ENCODE measurements around the gene IGFBP4.

The IGFBP4 gene

GRCh38 chr17:40472733-40473452, 29.6 kb downstream of the IGFBP4 start:
- no peak for TF ChIP-seq CTCF (IDR thresholded peaks at IDR 0.05; ENCODE audit: borderline replicate concordance, insufficient read depth, low read depth, low read length)
- H3K4me3 ChIP-seq (ENCODE audit: low read depth, low read length): no peak overlapping the region

- TF ChIP-seq CTCF (IDR thresholded peaks at IDR 0.05; ENCODE audit: borderline replicate concordance, insufficient read depth, low read depth, low read length): no peak
- no peak overlapping the region for H3K4me3 ChIP-seq (ENCODE audit: low read depth, low read length)
Observed at GRCh38 chr17:40473573-40474365, 30.5 kb downstream of the IGFBP4 start.

GRCh38 chr17:40474419-40475002, 31.3 kb downstream of the IGFBP4 start:
- no peak overlapping the region for H3K4me3 ChIP-seq (ENCODE audit: low read depth, low read length)
- TF ChIP-seq CTCF (IDR thresholded peaks at IDR 0.05; ENCODE audit: borderline replicate concordance, insufficient read depth, low read depth, low read length): no peak

- no peak overlapping the region for H3K4me3 ChIP-seq (ENCODE audit: low read depth, low read length)
- TF ChIP-seq CTCF (IDR thresholded peaks at IDR 0.05; ENCODE audit: borderline replicate concordance, insufficient read depth, low read depth, low read length): no peak
Observed at GRCh38 chr17:40475234-40475908, 32.1 kb downstream of the IGFBP4 start.

GRCh38 chr17:40477796-40478195, 34.5 kb downstream of the IGFBP4 start:
- H3K4me3 ChIP-seq (ENCODE audit: low read depth, low read length): no peak overlapping the region
- no peak for TF ChIP-seq CTCF (IDR thresholded peaks at IDR 0.05; ENCODE audit: borderline replicate concordance, insufficient read depth, low read depth, low read length)

GRCh38 chr17:40478486-40478885, 35.2 kb downstream of the IGFBP4 start:
- TF ChIP-seq CTCF (IDR thresholded peaks at IDR 0.05; ENCODE audit: borderline replicate concordance, insufficient read depth, low read depth, low read length): no peak
- no peak overlapping the region for H3K4me3 ChIP-seq (ENCODE audit: low read depth, low read length)
